ENCODE measurements around the gene ACTR1B.
"Not testable (repeated sequence)": the region's sequence is repeated elsewhere in the genome, so short reads cannot be mapped to it uniquely, and the experiment has no call there.

ACTR1B gene

GRCh38 chr2:97658691-97659157, 5.1 kb downstream of the ACTR1B start:
- no peak for DNase-seq (ENCODE audit: low read depth)

- no peak for DNase-seq (ENCODE audit: low read depth)
These were observed 5.7 kb downstream of the ACTR1B start for GRCh38 chr2:97657986-97658690.

- no peak for DNase-seq (ENCODE audit: low read depth)
These were observed 6.8 kb downstream of the ACTR1B start for GRCh38 chr2:97656905-97657587.

- DNase-seq (ENCODE audit: low read depth) = no peak
These were observed 7.6 kb downstream of the ACTR1B start for GRCh38 chr2:97656129-97656755.

GRCh38 chr2:97654791-97655190, 9.1 kb downstream of the ACTR1B start:
- no peak for DNase-seq (ENCODE audit: low read depth)

GRCh38 chr2:97654309-97654708, 9.5 kb downstream of the ACTR1B start:
- no peak for DNase-seq (ENCODE audit: low read depth)

GRCh38 chr2:97653874-97654273, 10.0 kb downstream of the ACTR1B start:
- no peak for DNase-seq (ENCODE audit: low read depth)

GRCh38 chr2:97653473-97653872, 10.4 kb downstream of the ACTR1B start:
- no peak for DNase-seq (ENCODE audit: low read depth)

- DNase-seq (ENCODE audit: low read depth) = no peak
These were observed 12.7 kb downstream of the ACTR1B start for GRCh38 chr2:97651114-97651513.

GRCh38 chr2:97646977-97647376, 16.9 kb downstream of the ACTR1B start:
- no peak for DNase-seq (ENCODE audit: low read depth)

- peak; percentile 98 for DNase-seq (ENCODE audit: low read depth)
These were observed 17.9 kb downstream of the ACTR1B start, which contains the start of gene COX5B for GRCh38 chr2:97645695-97646629. Gene COX5B, plus strand, starts transcription at chr2:97646062. Its CDS starts 25 bp downstream, at chr2:97646087.

GRCh38 chr2:97645112-97645694, 18.6 kb downstream of the ACTR1B start:
- no peak for DNase-seq (ENCODE audit: low read depth)

GRCh38 chr2:97644023-97644717, 19.7 kb downstream of the ACTR1B start:
- DNase-seq (ENCODE audit: low read depth) = no peak

GRCh38 chr2:97626049-97626430, 37.8 kb downstream of the ACTR1B start:
- DNase-seq (ENCODE audit: low read depth) = not testable (repeated sequence)

- DNase-seq (ENCODE audit: low read depth) = not testable (repeated sequence)
These were observed 38.3 kb downstream of the ACTR1B start for GRCh38 chr2:97625354-97626048.

GRCh38 chr2:97622976-97623375, 40.9 kb downstream of the ACTR1B start:
- DNase-seq (ENCODE audit: low read depth) = not testable (repeated sequence)

GRCh38 chr2:97620492-97620891, 43.4 kb downstream of the ACTR1B start:
- not testable (repeated sequence) for DNase-seq (ENCODE audit: low read depth)

GRCh38 chr2:97618939-97619827, 44.7 kb downstream of the ACTR1B start:
- not testable (repeated sequence) for DNase-seq (ENCODE audit: low read depth)

- DNase-seq (ENCODE audit: low read depth) = no peak
These were observed 45.9 kb downstream of the ACTR1B start for GRCh38 chr2:97617911-97618310.
